GM15510 (cell line): ENCODE data around the gene HOPX.

Source experiments
- POLR2A ChIP-seq: IDR thresholded peaks from 3 replicates; pipeline ENCODE4 v1.6.1; 2011; ENCODE audit warnings: borderline replicate concordance; ENCODE audit not compliant: insufficient read length; ENCODE audit errors: extremely low read depth

Gene HOPX

DNA sequence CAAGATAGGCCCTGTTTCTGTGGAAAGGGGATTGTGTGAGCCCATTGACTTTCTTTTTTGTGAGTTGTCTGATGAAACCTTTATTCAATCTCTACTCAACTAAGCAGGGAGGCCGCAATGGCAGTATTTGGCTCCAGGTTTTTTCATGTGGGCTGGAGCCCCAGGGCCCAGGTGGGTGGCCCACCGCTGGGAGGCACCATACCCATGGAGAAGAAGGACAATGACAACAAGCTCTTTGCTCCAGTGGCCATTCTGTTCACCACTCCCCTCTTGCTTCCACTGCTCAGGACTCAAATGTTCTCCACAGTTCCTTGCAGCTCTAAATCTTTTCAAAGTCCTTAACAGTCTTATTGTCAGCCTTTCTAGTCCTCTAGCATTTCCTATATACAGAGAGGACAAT, 54.1 kb downstream of the HOPX start:
- TF ChIP-seq POLR2A = no peak

DNA sequence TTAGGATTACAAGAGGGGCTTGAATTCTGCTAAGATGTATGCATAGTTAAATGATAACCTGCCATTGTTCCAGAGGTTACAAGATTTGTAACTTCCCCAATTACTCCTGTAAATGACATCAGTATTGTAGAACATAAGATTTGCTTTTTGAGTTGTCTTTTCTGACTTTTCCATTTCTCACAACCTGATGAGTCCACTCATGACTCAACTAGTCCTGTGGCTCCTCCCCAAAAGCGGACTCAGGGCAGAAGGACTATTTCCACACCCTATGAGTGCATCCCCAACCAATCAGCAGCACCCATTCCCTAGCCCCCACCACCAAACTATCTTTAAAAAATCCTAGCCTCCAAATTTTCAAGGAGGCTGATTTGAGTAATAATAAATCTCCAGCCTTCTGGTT, 54.7 kb downstream of the HOPX start:
- TF ChIP-seq POLR2A = no peak

DNA sequence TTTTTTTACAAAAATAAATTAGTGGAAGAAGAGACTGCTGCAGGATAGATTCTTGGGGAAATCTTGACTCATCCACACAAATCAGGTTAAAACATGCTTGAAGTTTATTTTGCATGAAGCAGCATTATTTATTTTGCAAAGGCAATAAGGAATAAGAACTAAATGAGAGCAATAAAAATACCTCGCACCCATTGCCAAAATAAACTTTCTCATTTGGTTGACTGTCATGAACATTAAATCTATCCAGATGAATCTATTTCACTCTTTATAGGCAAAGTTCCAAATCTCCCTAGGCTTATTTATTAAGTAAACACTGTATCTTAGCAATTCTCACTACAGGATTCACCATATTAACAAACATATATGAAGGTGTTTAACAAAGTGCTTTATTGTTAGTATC, 58.9 kb downstream of the HOPX start:
- TF ChIP-seq POLR2A = no peak

GRCh38 chr4:56619816-56620215, 61.3 kb downstream of the HOPX start:
- no peak for TF ChIP-seq POLR2A

GRCh38 chr4:56619160-56619559, 61.9 kb downstream of the HOPX start:
- no peak for TF ChIP-seq POLR2A

GRCh38 chr4:56618734-56619133, 62.4 kb downstream of the HOPX start:
- TF ChIP-seq POLR2A = no peak

DNA sequence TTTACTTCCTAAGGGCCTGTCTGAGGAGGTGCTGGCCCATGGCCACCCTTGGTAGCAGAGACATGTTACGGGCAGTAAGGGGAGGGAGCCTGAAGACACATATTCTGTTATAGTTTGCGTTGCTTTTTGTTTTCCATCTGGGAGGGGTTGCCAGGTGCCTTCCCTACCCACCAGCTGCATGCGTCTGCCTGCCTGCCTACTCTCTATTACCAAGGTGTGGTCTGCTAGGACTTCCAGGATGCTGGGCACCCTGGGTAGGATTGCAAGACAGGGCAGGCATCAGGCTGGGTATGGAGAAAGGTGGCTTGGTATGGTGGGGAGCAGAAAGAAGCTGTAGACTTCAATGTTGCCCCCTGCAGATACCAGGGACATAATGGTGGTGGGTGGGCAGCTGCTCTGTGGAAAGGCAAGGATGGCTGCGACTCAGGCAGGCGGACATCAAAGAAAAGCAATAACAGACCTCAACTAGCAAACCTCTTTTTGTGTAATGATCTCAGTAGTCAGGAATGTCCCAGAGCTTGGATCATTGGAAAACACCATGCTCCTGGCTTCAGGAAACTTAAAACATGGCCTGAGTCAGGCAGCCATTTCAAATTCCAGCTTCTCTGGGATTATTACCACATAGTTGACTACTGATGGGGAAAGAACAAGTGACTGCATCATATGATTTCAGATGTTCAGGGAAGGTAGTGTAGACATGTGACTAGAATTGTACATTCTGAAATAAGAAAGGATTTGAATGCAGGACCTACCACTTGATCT, 67.8 kb downstream of the HOPX start:
- TF ChIP-seq POLR2A = no peak

DNA sequence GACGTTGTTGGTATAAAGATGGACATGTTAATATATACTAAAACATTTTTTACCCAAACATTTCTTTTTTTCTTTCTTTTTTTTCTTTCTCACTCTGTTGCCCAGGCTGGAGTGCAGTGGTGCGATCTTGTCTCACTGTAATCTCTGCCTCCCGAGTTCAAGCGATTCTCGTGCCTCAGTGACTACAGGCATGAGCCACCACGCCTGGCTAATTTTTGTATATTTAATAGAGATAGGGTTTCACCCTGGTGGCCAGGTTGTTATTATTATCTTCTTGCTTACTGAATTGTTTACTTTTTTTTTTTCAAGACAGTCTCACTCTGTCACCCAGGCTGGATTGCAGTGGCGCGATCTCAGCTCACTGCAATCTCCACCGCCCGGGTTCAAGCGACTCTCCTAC, 68.8 kb downstream of the HOPX start:
- no peak for TF ChIP-seq POLR2A

DNA sequence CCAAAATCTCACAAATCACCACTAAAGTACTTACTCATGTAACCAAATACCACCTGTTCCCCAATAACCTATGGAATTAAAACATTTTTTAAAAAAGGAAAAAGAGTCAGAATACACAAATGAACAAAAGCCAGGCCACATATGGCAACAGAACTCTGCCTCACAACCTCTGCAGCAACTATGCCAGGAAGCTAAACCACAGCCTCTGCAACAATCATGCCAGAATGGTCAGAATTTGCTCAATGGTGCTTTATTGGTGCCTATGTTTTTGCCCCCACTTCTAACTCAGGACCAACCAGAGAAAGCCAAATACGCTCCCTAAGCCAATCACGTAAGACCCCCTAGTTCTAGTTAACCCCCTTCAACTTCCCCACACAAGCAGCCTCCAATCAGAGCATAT, 69.6 kb downstream of the HOPX start:
- TF ChIP-seq POLR2A = no peak

GRCh38 chr4:56607926-56608325, 73.2 kb downstream of the HOPX start:
- TF ChIP-seq POLR2A = no peak

GRCh38 chr4:56606385-56606784, 74.7 kb downstream of the HOPX start:
- TF ChIP-seq POLR2A = no peak

GRCh38 chr4:56603297-56603696, 77.8 kb downstream of the HOPX start:
- no peak for TF ChIP-seq POLR2A
